ENCODE data around the gene FNBP1L.

The FNBP1L gene

DNA sequence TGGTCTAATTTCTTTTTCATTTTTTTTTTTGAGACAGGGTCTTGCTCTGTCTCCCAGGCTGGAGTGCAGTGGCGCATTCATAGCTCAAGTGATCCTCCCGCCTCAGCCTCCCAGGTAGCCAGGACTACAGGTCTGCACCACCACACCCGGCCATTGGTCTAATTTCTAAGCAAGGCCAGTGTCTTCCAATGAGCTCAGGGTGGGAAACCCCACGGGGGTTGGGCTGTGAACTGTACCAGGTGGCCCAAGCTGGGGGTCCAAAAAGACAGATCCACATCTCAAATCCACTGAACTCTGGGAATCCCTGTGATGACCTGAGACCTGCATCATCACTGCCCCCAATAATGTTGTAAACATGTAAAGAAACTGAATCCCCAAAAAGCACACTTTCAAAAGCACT, 154.2 kb downstream of the FNBP1L start:
- H3K9me3 ChIP-seq (ENCODE audit: control insufficient read depth, low read length), result no peaks in the 10 kb centered on the region
- no peaks in the 10 kb centered on the region for H3K36me3 ChIP-seq (ENCODE audit: control insufficient read depth, insufficient read depth, low read length)
- no peaks in the 10 kb centered on the region for H3K27me3 ChIP-seq (ENCODE audit: control insufficient read depth, insufficient read depth, low read length)
- peaks cover 29% of the 10 kb centered on the region for H3K4me1 ChIP-seq (ENCODE audit: control insufficient read depth, insufficient read depth, low read length)
- H3K9ac ChIP-seq (ENCODE audit: low read length), result no peak overlapping the region
- H3K4me3 ChIP-seq (ENCODE audit: low read length), result no peak overlapping the region

DNA sequence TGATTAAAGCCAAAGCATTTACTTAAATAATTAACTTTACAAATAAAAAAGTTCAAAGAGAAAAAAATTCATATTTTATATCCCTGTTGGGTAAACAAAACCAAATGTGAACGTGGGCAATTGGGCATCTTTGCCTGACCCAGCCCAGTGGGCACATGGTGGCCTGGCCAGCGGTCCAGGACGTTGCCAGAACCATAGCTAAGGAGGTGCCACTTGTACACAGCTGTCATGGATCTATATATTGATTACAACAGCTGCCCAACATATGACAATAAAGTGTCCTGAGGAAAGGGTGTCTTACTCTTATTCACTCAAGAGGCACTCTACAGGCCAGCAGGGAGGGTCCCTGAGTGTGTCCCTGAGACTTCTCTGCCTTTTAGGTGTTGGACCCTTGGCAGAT, 155.2 kb downstream of the FNBP1L start:
- Histone ChIP-seq H3K9me3 (ENCODE audit: control insufficient read depth, low read length) (no peaks in the 10 kb centered on the region), H3K4me1 (ENCODE audit: control insufficient read depth, insufficient read depth, low read length) (peaks cover 29% of the 10 kb centered on the region), H3K9ac (ENCODE audit: low read length) (no peak overlapping the region), H3K4me3 (ENCODE audit: low read length) (no peak overlapping the region), H3K36me3 (ENCODE audit: control insufficient read depth, insufficient read depth, low read length) (no peaks in the 10 kb centered on the region), H3K27me3 (ENCODE audit: control insufficient read depth, insufficient read depth, low read length) (no peaks in the 10 kb centered on the region)

GRCh38 chr1:93603601-93604000, 155.7 kb downstream of the FNBP1L start:
- Histone ChIP-seq H3K27me3 (ENCODE audit: control insufficient read depth, insufficient read depth, low read length) (no peaks in the 10 kb centered on the region), H3K9ac (ENCODE audit: low read length) (no peak overlapping the region), H3K36me3 (ENCODE audit: control insufficient read depth, insufficient read depth, low read length) (no peaks in the 10 kb centered on the region), H3K4me1 (ENCODE audit: control insufficient read depth, insufficient read depth, low read length) (peaks cover 29% of the 10 kb centered on the region), H3K4me3 (ENCODE audit: low read length) (no peak overlapping the region), H3K9me3 (ENCODE audit: control insufficient read depth, low read length) (no peaks in the 10 kb centered on the region)
